PC-3 (cell line): Measurements from ENCODE around the gene STIMATE. TPM values are rescaled to one million over a fixed set of nuclear protein-coding genes. Genes with fewer than 3 reads are reported as not detected.

Experiments
- ATAC-seq: fragments of 200-7000 bp; cut with Tn5 transposase; 2 replicates; pipeline ENCODE4 v1.9.1; 2020; ENCODE audit warnings: mild to moderate bottlenecking, moderate library complexity
- BruUV-seq: library from RNA; stranded (reverse); fragments of 400-500 nt; replicated peaks from 2 replicates; lab custom pipeline; 2021; lab: Mats Ljungman, UMichigan
- CTCF ChIA-PET: fragments of 300-600 bp; sonication (Branson Sonifier 250); formaldehyde crosslinking; loops from one replicate; lab custom pipeline; 2022; ENCODE audit warnings: antibody characterized with exemption; lab: Charles Lee
- POLR2A ChIA-PET: fragments of 300-600 bp; sonication (Branson Sonifier 250); formaldehyde crosslinking; loops from one replicate; lab custom pipeline; 2022; ENCODE audit warnings: antibody characterized with exemption; ENCODE audit not compliant: unreplicated experiment; lab: Charles Lee
- DNase-seq: peaks from one replicate; pipeline ENCODE4 v3.0.0-alpha.2; 2015
- H2AFZ ChIP-seq: fragments of 300-600 bp; sonication (generic); 2 replicates; pipeline ENCODE4 v1.6.0; 2016; ENCODE audit warnings: antibody characterized with exemption, low read length
- H3F3A ChIP-seq: fragments of 300-600 bp; sonication (generic); one replicate; pipeline ENCODE4 v1.6.0; 2017; ENCODE audit warnings: antibody characterized with exemption, low read length, control low read depth, mild to moderate bottlenecking; ENCODE audit not compliant: unreplicated experiment
- H3K27ac ChIP-seq: fragments of 300-600 bp; sonication (generic); 2 replicates; pipeline ENCODE4 v1.5.1; 2016; ENCODE audit warnings: mild to moderate bottlenecking, low read length
- H3K27me3 ChIP-seq: fragments of 300-600 bp; sonication (generic); 2 replicates; pipeline ENCODE4 v1.6.1; 2016; ENCODE audit warnings: low read length, mixed read lengths
- H3K36me3 ChIP-seq: fragments of 300-600 bp; sonication (generic); 2 replicates; pipeline ENCODE4 v1.6.1; 2016; ENCODE audit warnings: low read depth, mixed run types, low read length, mixed read lengths
- H3K4me1 ChIP-seq: fragments of 300-600 bp; sonication (generic); 2 replicates; pipeline ENCODE4 v1.5.1; 2016; ENCODE audit warnings: low read length; ENCODE audit not compliant: insufficient read depth
- H3K4me2 ChIP-seq: fragments of 300-600 bp; sonication (generic); 2 replicates; pipeline ENCODE4 v1.6.0; 2016; ENCODE audit warnings: low read length
- H3K4me3 ChIP-seq: fragments of 300-600 bp; sonication (generic); 2 replicates; pipeline ENCODE4 v1.5.1; 2016; ENCODE audit warnings: mild to moderate bottlenecking, low read length, mixed read lengths
- H3K79me2 ChIP-seq: fragments of 300-600 bp; sonication (generic); 2 replicates; pipeline ENCODE4 v1.6.1; 2017; ENCODE audit warnings: low read length, mixed read lengths
- H3K9ac ChIP-seq: fragments of 300-600 bp; sonication (generic); 2 replicates; pipeline ENCODE4 v1.6.0; 2016; ENCODE audit warnings: mild to moderate bottlenecking, low read length
- H3K9me2 ChIP-seq: fragments of 300-600 bp; sonication (generic); replicated peaks from 2 replicates; pipeline ENCODE4 v1.6.1; 2016; ENCODE audit warnings: mixed run types, low read length, mixed read lengths
- H3K9me3 ChIP-seq: fragments of 300-600 bp; sonication (generic); 2 replicates; pipeline ENCODE4 v1.6.1; 2016; ENCODE audit warnings: low read length, mixed read lengths
- H4K20me1 ChIP-seq: fragments of 300-600 bp; sonication (generic); 2 replicates; pipeline ENCODE4 v1.6.1; 2016; ENCODE audit warnings: low read length, mixed read lengths
- EZH2 ChIP-seq: fragments of 300-600 bp; sonication (generic); IDR thresholded peaks from one replicate; pipeline ENCODE4 v1.6.1; 2017; ENCODE audit warnings: antibody characterized with exemption, mild to moderate bottlenecking, low read length; ENCODE audit not compliant: unreplicated experiment
- EZH2phosphoT487 ChIP-seq: fragments of 300-600 bp; sonication (generic); IDR thresholded peaks from 2 replicates; pipeline ENCODE4 v1.6.1; 2018; ENCODE audit warnings: mild to moderate bottlenecking, antibody characterized with exemption, low read length, borderline replicate concordance
- intact Hi-C: fragments of 100-400 bp; cut with micrococcal nuclease; formaldehyde crosslinking; loops from 2 replicates; pipeline ENCODE4 v1.9.0; 2023
- total RNA-seq: library from RNA; depleted of rRNA; stranded (reverse); fragments of >200 nt; gene quantifications from 2 replicates; pipeline ENCODE4 v1.2.3, GENCODE V29; 2014
- TF ChIP-seq, protein P1 (sequence below): fragments of 300-600 bp; sonication (generic); conservative IDR thresholded peaks from 2 replicates; pipeline ENCODE4 v1.5.1; 2017; ENCODE audit warnings: antibody characterized with exemption, low read depth, mild to moderate bottlenecking, low read length

Gene STIMATE
- total RNA-seq, 1 experiment from 2014 or later: 29.7 TPM

DNA sequence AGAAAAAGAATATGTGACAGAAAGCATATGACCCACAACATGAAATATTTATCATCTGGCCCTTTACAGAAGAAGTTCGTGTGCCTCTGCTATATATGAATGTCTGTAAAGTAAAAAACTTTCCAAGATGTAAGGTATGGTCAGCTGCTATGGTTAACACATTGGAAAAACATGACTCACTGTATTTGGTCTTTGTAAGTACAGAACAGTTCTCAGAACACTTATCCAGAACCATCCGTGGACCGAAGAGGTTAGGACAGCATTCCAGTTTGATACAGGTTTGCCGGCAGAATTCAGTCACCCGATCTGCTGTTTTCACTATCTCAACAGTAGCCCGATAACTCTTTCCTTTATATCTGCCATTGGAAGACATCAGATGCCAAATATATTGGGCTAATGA lies 13.5 kb upstream of the STIMATE start:
- H3K9me3 ChIP-seq: no peaks in the 10 kb centered on the region
- POLR2A ChIA-PET: no interaction called here
- no peaks in the 10 kb centered on the region for H3K27me3 ChIP-seq
- H3K27ac ChIP-seq: no peak overlapping the region
- CTCF ChIA-PET: no interaction called here
- ATAC-seq (no peak), DNase-seq (no peak)
- H3K79me2 ChIP-seq: no peaks in the 10 kb centered on the region
- no peak overlapping the region for H3K4me3 ChIP-seq
- intact Hi-C loops: no loop called here
- TF ChIP-seq EZH2phosphoT487: no peak
- no peak for TF ChIP-seq EZH2
- TF ChIP-seq, protein P1, sequence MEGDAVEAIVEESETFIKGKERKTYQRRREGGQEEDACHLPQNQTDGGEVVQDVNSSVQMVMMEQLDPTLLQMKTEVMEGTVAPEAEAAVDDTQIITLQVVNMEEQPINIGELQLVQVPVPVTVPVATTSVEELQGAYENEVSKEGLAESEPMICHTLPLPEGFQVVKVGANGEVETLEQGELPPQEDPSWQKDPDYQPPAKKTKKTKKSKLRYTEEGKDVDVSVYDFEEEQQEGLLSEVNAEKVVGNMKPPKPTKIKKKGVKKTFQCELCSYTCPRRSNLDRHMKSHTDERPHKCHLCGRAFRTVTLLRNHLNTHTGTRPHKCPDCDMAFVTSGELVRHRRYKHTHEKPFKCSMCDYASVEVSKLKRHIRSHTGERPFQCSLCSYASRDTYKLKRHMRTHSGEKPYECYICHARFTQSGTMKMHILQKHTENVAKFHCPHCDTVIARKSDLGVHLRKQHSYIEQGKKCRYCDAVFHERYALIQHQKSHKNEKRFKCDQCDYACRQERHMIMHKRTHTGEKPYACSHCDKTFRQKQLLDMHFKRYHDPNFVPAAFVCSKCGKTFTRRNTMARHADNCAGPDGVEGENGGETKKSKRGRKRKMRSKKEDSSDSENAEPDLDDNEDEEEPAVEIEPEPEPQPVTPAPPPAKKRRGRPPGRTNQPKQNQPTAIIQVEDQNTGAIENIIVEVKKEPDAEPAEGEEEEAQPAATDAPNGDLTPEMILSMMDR: no peak
- no peaks in the 10 kb centered on the region for H3K4me1 ChIP-seq
- BruUV-seq: no TSS peak
- H3K9me2 ChIP-seq: no peaks in the 10 kb centered on the region
- no peak overlapping the region for H3K9ac ChIP-seq
- H3F3A ChIP-seq: no peaks in the 10 kb centered on the region
- H2AFZ ChIP-seq: no peak overlapping the region
- peaks cover 3% of the 10 kb centered on the region; the same call in 1 of the 2 replicates for H3K36me3 ChIP-seq
- H4K20me1 ChIP-seq: no peaks in the 10 kb centered on the region
- no peak overlapping the region for H3K4me2 ChIP-seq

DNA sequence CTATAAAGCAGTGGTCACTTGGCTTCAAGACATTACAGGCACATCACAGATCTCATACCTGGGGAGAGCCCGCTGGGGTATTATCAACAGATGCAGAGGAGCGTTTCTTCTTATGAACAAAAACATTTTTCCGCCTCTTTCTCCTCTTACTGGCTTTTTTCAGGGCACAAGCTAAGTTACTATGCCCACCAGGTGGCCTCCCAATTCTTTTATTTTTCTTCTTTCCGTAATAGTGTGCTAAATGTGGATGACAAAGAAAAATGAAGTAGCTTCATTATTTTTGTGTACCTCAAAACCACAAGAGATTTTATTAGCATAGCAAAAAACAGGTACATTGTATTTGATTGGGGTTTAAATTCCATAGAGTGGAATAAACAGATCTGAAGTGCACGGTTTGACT lies 10.1 kb upstream of the STIMATE start:
- Histone ChIP-seq H3K4me1 (no peaks in the 10 kb centered on the region), H3K27me3 (no peaks in the 10 kb centered on the region), H3K9ac (no peak overlapping the region), H3F3A (no peaks in the 10 kb centered on the region), H3K4me3 (no peak overlapping the region), H3K9me3 (no peaks in the 10 kb centered on the region), H3K27ac (no peak overlapping the region), H4K20me1 (no peaks in the 10 kb centered on the region), H3K4me2 (no peak overlapping the region), H3K36me3 (peaks cover 14% of the 10 kb centered on the region; the same call in 1 of the 2 replicates), H3K79me2 (no peaks in the 10 kb centered on the region), H2AFZ (no peak overlapping the region), H3K9me2 (no peaks in the 10 kb centered on the region)
- CTCF ChIA-PET: interaction anchor here (0.5 to 0.6 kb wide), 2 partner anchors 12 to 169 kb away, joined by 3 to 4 read pairs; no protein-coding TSS in a partner anchor
- TF ChIP-seq EZH2phosphoT487: no peak
- TF ChIP-seq, protein P1: no peak; the same call in 1 of the 2 replicates
- ATAC-seq: no peak
- intact Hi-C loops: no loop called here
- POLR2A ChIA-PET: no interaction called here
- no TSS peak for BruUV-seq
- DNase-seq: no peak

DNA sequence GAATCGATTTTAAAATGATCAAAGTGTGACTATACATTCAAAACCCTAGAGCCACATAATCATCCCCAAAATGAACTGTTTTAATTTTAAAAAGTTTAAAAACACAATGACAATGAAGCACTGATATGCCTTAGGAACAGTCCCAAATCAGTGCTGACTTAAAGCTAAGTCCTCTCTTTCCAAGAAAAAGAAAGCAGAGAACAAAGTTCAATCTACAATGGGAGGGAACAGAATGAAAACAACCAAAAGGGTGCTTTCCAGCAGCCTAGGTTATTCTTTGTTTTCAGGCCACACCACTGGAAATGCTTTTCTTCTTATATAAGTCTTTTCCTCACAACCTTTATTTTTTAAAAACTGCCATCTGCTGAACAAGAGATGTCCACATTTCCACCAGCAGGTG lies 7.2 kb upstream of the STIMATE start:
- H3K27ac ChIP-seq: no peak overlapping the region
- H3K4me1 ChIP-seq: no peaks in the 10 kb centered on the region
- ChIA-PET CTCF (interaction anchor here (0.7 kb wide), 1 partner anchor 30 kb away, joined by 3 read pairs; no protein-coding TSS in a partner anchor), POLR2A (no interaction called here)
- H3K27me3 ChIP-seq: no peaks in the 10 kb centered on the region
- H3K9me3 ChIP-seq: no peaks in the 10 kb centered on the region
- no peak for TF ChIP-seq EZH2
- TF ChIP-seq, protein P1: no peak
- no peak for TF ChIP-seq EZH2phosphoT487
- no peak overlapping the region for H3K4me3 ChIP-seq
- BruUV-seq: no TSS peak
- H2AFZ ChIP-seq: no peak overlapping the region
- no peaks in the 10 kb centered on the region for H3K9me2 ChIP-seq
- no peak overlapping the region for H3K9ac ChIP-seq
- no peak overlapping the region for H3K4me2 ChIP-seq
- no peak for ATAC-seq
- peaks cover 14% of the 10 kb centered on the region; the same call in 1 of the 2 replicates for H3K36me3 ChIP-seq
- H4K20me1 ChIP-seq: no peaks in the 10 kb centered on the region
- DNase-seq: no peak
- H3F3A ChIP-seq: no peaks in the 10 kb centered on the region
- intact Hi-C loops: no loop called here
- H3K79me2 ChIP-seq: no peaks in the 10 kb centered on the region
